Measurements from ENCODE around the gene GARNL3.

GRCh38 chr9:127382541-127382940 lies 118.0 kb downstream of the GARNL3 start:
- TF ChIP-seq CTCF (CRISPR knock-in tag; IDR thresholded peaks at IDR 0.05) (no peak), E2F1 (CRISPR knock-in tag; IDR thresholded peaks at IDR 0.05) (no peak), ZNF841 (CRISPR knock-in tag; IDR thresholded peaks at IDR 0.05; ENCODE audit: borderline replicate concordance) (no peak), CEBPB (IDR thresholded peaks at IDR 0.05; ENCODE audit: borderline replicate concordance, low read depth, low read length) (no peak)
